ENCODE data around the gene CNMD. TPM values are rescaled to one million over a fixed set of nuclear protein-coding genes. Genes with fewer than 3 reads are reported as not detected.

Gene CNMD
- polyA plus RNA-seq, 2 of the 4 experiments (the other 2 are of a cell fraction): not detected

- Histone ChIP-seq H3K4me3 (no peak overlapping the region), H3K27ac (no peak overlapping the region), H3K4me1 (no peaks in the 10 kb centered on the region), H3K4me2 (no peak overlapping the region), H3K9me3 (no peaks in the 10 kb centered on the region)
- ATAC-seq (no peak), FAIRE-seq (no peak), DNase-seq (ENCODE audit: low read depth in 1 of 2, low spot score in 1 of 2) (no peak)
- TF ChIP-seq HOXB5 (CRISPR knock-in tag; IDR thresholded peaks at IDR 0.05): no peak
- TF ChIP-seq HDAC2 (IDR thresholded peaks at IDR 0.05): no peak
- no peak for TF ChIP-seq RCOR1 (IDR thresholded peaks at IDR 0.05; ENCODE audit: low read depth, low read length)
- no peak for TF ChIP-seq ELK1 (IDR thresholded peaks at IDR 0.05; ENCODE audit: low read depth, low read length)
- TF ChIP-seq CBX2 (IDR thresholded peaks at IDR 0.05; ENCODE audit: borderline replicate concordance, low read depth): no peak
- TF ChIP-seq RARB (CRISPR knock-in tag; IDR thresholded peaks at IDR 0.05): no peak
- no peak for TF ChIP-seq GATA3 (IDR thresholded peaks at IDR 0.05; ENCODE audit: borderline replicate concordance)
- no peak for TF ChIP-seq JUNB (IDR thresholded peaks at IDR 0.05)
- TF ChIP-seq TP53 (CRISPR knock-in tag; IDR thresholded peaks at IDR 0.05): no peak
- no peak for TF ChIP-seq HOXA7 (CRISPR knock-in tag; IDR thresholded peaks at IDR 0.05)
- TF ChIP-seq NFE2L2 (conservative IDR thresholded peaks at IDR 0.05; ENCODE audit: low read length): no peak
- TF ChIP-seq RFX5 (IDR thresholded peaks at IDR 0.05): no peak
- POLR2A ChIA-PET: no interaction called here
- CTCF ChIA-PET: no interaction called here
- 28% methylated on average over 4 of the region's 4 CpGs for WGBS (ENCODE audit: missing lambda C conversion rate)
Measured at GRCh38 chr13:52780092-52780491, 40.5 kb upstream of the CNMD start.

GRCh38 chr13:52779103-52779502 is 39.5 kb upstream of the CNMD start:
- Histone ChIP-seq H3K4me2 (no peak overlapping the region), H3K4me3 (no peak overlapping the region), H3K9me3 (no peaks in the 10 kb centered on the region), H3K27ac (no peak overlapping the region), H3K4me1 (no peaks in the 10 kb centered on the region)
- no peak for FAIRE-seq
- WGBS (ENCODE audit: missing lambda C conversion rate): 66% methylated on average over 7 of the region's 11 CpGs
- no peak for TF ChIP-seq HOXA7 (CRISPR knock-in tag; IDR thresholded peaks at IDR 0.05)
- no peak for ATAC-seq
- ChIA-PET CTCF (no interaction called here), POLR2A (no interaction called here)
- DNase-seq (ENCODE audit: low read depth in 1 of 2, low spot score in 1 of 2): no peak

GRCh38 chr13:52776726-52777125 is 37.1 kb upstream of the CNMD start:
- Histone ChIP-seq H3K4me1 (no peaks in the 10 kb centered on the region), H3K27ac (no peak overlapping the region), H3K9me3 (no peaks in the 10 kb centered on the region), H3K4me2 (no peak overlapping the region), H3K4me3 (no peak overlapping the region)
- FAIRE-seq (no peak), DNase-seq (ENCODE audit: low read depth in 1 of 2, low spot score in 1 of 2) (no peak), ATAC-seq (no peak)
- WGBS (ENCODE audit: missing lambda C conversion rate): 4% methylated on average over 3 of the region's 3 CpGs
- ChIA-PET POLR2A (no interaction called here), CTCF (no interaction called here)
- no peak for TF ChIP-seq ESRRA (IDR thresholded peaks at IDR 0.05; ENCODE audit: borderline replicate concordance, low read length)
- no peak for TF ChIP-seq SMC3 (IDR thresholded peaks at IDR 0.05)
- TF ChIP-seq RAD21 (conservative IDR thresholded peaks at IDR 0.05 in 1 of 2, IDR thresholded peaks at IDR 0.05 in 1 of 2): no peak
- no peak for TF ChIP-seq MYC (IDR thresholded peaks at IDR 0.05; ENCODE audit: borderline replicate concordance, low read length)
- TF ChIP-seq RARB (CRISPR knock-in tag; IDR thresholded peaks at IDR 0.05): no peak
- TF ChIP-seq HDAC2 (IDR thresholded peaks at IDR 0.05): no peak
- TF ChIP-seq USF2 (IDR thresholded peaks at IDR 0.05): no peak
- TF ChIP-seq KDM5A (IDR thresholded peaks at IDR 0.05): no peak
- TF ChIP-seq EHF (CRISPR knock-in tag; IDR thresholded peaks at IDR 0.05): no peak
- TF ChIP-seq RNF2 (IDR thresholded peaks at IDR 0.05; ENCODE audit: borderline replicate concordance, low read depth): no peak
- no peak for TF ChIP-seq EP300 (IDR thresholded peaks at IDR 0.05)
- TF ChIP-seq PHF8 (IDR thresholded peaks at IDR 0.05; ENCODE audit: borderline replicate concordance, low read depth): no peak
